Ishikawa (cell line): Measurements from ENCODE around the gene MYH3.

Source experiments
- CEBPB ChIP-seq: IDR thresholded peaks from 2 replicates; pipeline ENCODE4 v1.6.1; 2012
- CREB1 ChIP-seq: IDR thresholded peaks from 2 replicates; pipeline ENCODE4 v1.6.1; 2012; ENCODE audit warnings: low read depth
- EGR1 ChIP-seq: IDR thresholded peaks from 2 replicates; pipeline ENCODE4 v1.6.1; 2012
- EP300 ChIP-seq: IDR thresholded peaks from 2 replicates; pipeline ENCODE4 v1.6.1; 2012; ENCODE audit warnings: borderline replicate concordance
- FOXM1 ChIP-seq: IDR thresholded peaks from 2 replicates; pipeline ENCODE4 v1.6.1; 2012; ENCODE audit warnings: low read depth, borderline replicate concordance
- MAX ChIP-seq: IDR thresholded peaks from 2 replicates; pipeline ENCODE4 v1.6.1; 2012
- NFIC ChIP-seq: IDR thresholded peaks from 2 replicates; pipeline ENCODE4 v1.6.1; 2012
- RAD21 ChIP-seq: IDR thresholded peaks from 2 replicates; pipeline ENCODE4 v1.6.1; 2012; ENCODE audit warnings: low read depth
- REST ChIP-seq: IDR thresholded peaks from 2 replicates; pipeline ENCODE4 v1.6.1; 2012; ENCODE audit warnings: low read depth, mild to moderate bottlenecking
- TAF1 ChIP-seq: IDR thresholded peaks from 2 replicates; pipeline ENCODE4 v1.6.1; 2012; ENCODE audit warnings: low read depth, mild to moderate bottlenecking
- TCF12 ChIP-seq: IDR thresholded peaks from 2 replicates; pipeline ENCODE4 v1.6.1; 2012; ENCODE audit warnings: low read depth
- TEAD4 ChIP-seq: IDR thresholded peaks from 2 replicates; pipeline ENCODE4 v1.6.1; 2012
- USF1 ChIP-seq: IDR thresholded peaks from 2 replicates; pipeline ENCODE4 v1.6.1; 2012
- YY1 ChIP-seq: IDR thresholded peaks from 2 replicates; pipeline ENCODE4 v1.6.1; 2012; ENCODE audit warnings: low read depth
- ZBTB7A ChIP-seq: IDR thresholded peaks from 2 replicates; pipeline ENCODE4 v1.6.1; 2012; ENCODE audit warnings: low read depth

MYH3 gene

GRCh38 chr17:10614536-10615155 is 42.5 kb downstream of the MYH3 start:
- no peak for TF ChIP-seq TCF12
- TF ChIP-seq RAD21, result peak; percentile 69

- TF ChIP-seq TEAD4 (no peak), MAX (no peak), REST (no peak), ZBTB7A (no peak), NFIC (no peak), FOXM1 (no peak), TAF1 (no peak), CREB1 (no peak), TCF12 (no peak), EP300 (no peak), RAD21 (no peak), YY1 (no peak), USF1 (no peak), EGR1 (no peak), CEBPB (no peak)
Observed at GRCh38 chr17:10613775-10614513, 43.2 kb downstream of the MYH3 start.

- no peak for TF ChIP-seq NFIC
- no peak for TF ChIP-seq RAD21
- TF ChIP-seq TCF12, result no peak
- no peak for TF ChIP-seq EP300
- TF ChIP-seq CREB1, result no peak
- TF ChIP-seq MAX, result no peak
- no peak for TF ChIP-seq TEAD4
- no peak for TF ChIP-seq ZBTB7A
- TF ChIP-seq YY1, result no peak
- TF ChIP-seq EGR1, result no peak
- TF ChIP-seq REST, result no peak
- TF ChIP-seq USF1, result no peak
- TF ChIP-seq TAF1, result no peak
- no peak for TF ChIP-seq CEBPB
- TF ChIP-seq FOXM1, result no peak
Observed at GRCh38 chr17:10612957-10613744, 44.0 kb downstream of the MYH3 start.

GRCh38 chr17:10610884-10611283 is 46.2 kb downstream of the MYH3 start:
- TF ChIP-seq EGR1, result no peak

GRCh38 chr17:10608244-10608643 is 48.9 kb downstream of the MYH3 start:
- no peak for TF ChIP-seq REST
- TF ChIP-seq CEBPB, result no peak
- TF ChIP-seq RAD21, result no peak
- no peak for TF ChIP-seq TAF1
- no peak for TF ChIP-seq TCF12
